DOHH2 (cell line): ENCODE data around the gene CNOT4.

Experiments used
- H3F3A ChIP-seq: fragments of 200-600 bp; sonication (generic), shearing (Covaris generic); 2 replicates; pipeline ENCODE4 v1.6.0; 2016; ENCODE audit warnings: antibody characterized with exemption, mild to moderate bottlenecking; ENCODE audit not compliant: control insufficient read depth, insufficient read depth
- H3K27ac ChIP-seq: fragments of 200-600 bp; sonication (generic); 2 replicates; pipeline ENCODE4 v1.5.1; 2014; ENCODE audit warnings: low read depth, mild to moderate bottlenecking, low read length, moderate library complexity
- H3K27me3 ChIP-seq: fragments of 200-600 bp; sonication (generic); 2 replicates; pipeline ENCODE4 v1.6.1; 2014; ENCODE audit warnings: mild to moderate bottlenecking, low read length, mixed read lengths; ENCODE audit not compliant: control insufficient read depth
- H3K36me3 ChIP-seq: fragments of 200-600 bp; sonication (generic); 2 replicates; pipeline ENCODE4 v1.6.1; 2014; ENCODE audit warnings: mild to moderate bottlenecking, low read length, moderate library complexity, mixed read lengths; ENCODE audit not compliant: control insufficient read depth
- H3K4me1 ChIP-seq: fragments of 200-600 bp; sonication (generic); 2 replicates; pipeline ENCODE4 v1.6.1; 2014; ENCODE audit warnings: mild to moderate bottlenecking, low read length, mixed read lengths; ENCODE audit not compliant: control insufficient read depth
- H3K4me2 ChIP-seq: fragments of 200-600 bp; sonication (generic); 2 replicates; pipeline ENCODE4 v1.6.0; 2014; ENCODE audit warnings: mild to moderate bottlenecking, low read length, moderate library complexity
- H3K4me3 ChIP-seq: fragments of 200-600 bp; sonication (generic); 2 replicates; pipeline ENCODE4 v1.5.1; 2014; ENCODE audit warnings: mild to moderate bottlenecking, low read length, mixed read lengths
- H3K79me2 ChIP-seq: fragments of 200-600 bp; sonication (generic); 2 replicates; pipeline ENCODE4 v1.6.1; 2014; ENCODE audit warnings: mild to moderate bottlenecking, low read length, mixed read lengths; ENCODE audit not compliant: control insufficient read depth
- H3K9me2 ChIP-seq: fragments of 200-600 bp; sonication (generic); replicated peaks from 2 replicates; pipeline ENCODE4 v1.6.1; 2014; ENCODE audit warnings: mild to moderate bottlenecking, low read length, mixed read lengths; ENCODE audit not compliant: control insufficient read depth
- H3K9me3 ChIP-seq: fragments of 200-600 bp; sonication (generic); 2 replicates; pipeline ENCODE4 v1.6.1; 2014; ENCODE audit warnings: antibody characterized with exemption, low read length, mixed read lengths; ENCODE audit not compliant: control insufficient read depth, insufficient read depth
- H4K20me1 ChIP-seq: fragments of 200-600 bp; sonication (generic); 2 replicates; pipeline ENCODE4 v1.6.0; 2014; ENCODE audit warnings: low read depth, mild to moderate bottlenecking, antibody characterized with exemption, low read length, moderate library complexity; ENCODE audit not compliant: control insufficient read depth, insufficient read depth
- CTCF ChIP-seq: fragments of 200-600 bp; sonication (generic); IDR thresholded peaks from one replicate; pipeline ENCODE4 v1.5.1; 2014; ENCODE audit warnings: antibody characterized with exemption, mild to moderate bottlenecking, low read depth, low read length; ENCODE audit not compliant: poor library complexity, severe bottlenecking
- EZH2phosphoT487 ChIP-seq: fragments of 200-600 bp; sonication (generic); IDR thresholded peaks from 2 replicates; pipeline ENCODE4 v1.6.1; 2017; ENCODE audit warnings: borderline replicate concordance, mild to moderate bottlenecking, antibody characterized with exemption, low read length, moderate library complexity, mixed read lengths

The CNOT4 gene

GRCh38 chr7:135374736-135375135 is 135.2 kb downstream of the CNOT4 start:
- no peak for TF ChIP-seq CTCF
- TF ChIP-seq EZH2phosphoT487 = no peak
- H3K36me3 ChIP-seq = no peaks in the 10 kb centered on the region
- H3K4me3 ChIP-seq = no peak overlapping the region
- H3K79me2 ChIP-seq = no peaks in the 10 kb centered on the region
- no peak overlapping the region for H3K27ac ChIP-seq
- no peak overlapping the region for H3K4me2 ChIP-seq
- peaks cover 8% of the 10 kb centered on the region; the same call in 1 of the 2 replicates for H3K4me1 ChIP-seq
- H3K9me3 ChIP-seq = no peaks in the 10 kb centered on the region
- no peaks in the 10 kb centered on the region for H3K27me3 ChIP-seq
- H3K9me2 ChIP-seq = no peaks in the 10 kb centered on the region
- no peaks in the 10 kb centered on the region; the same call in 1 of the 2 replicates for H3F3A ChIP-seq
- no peaks in the 10 kb centered on the region for H4K20me1 ChIP-seq

- no peaks in the 10 kb centered on the region for H3K27me3 ChIP-seq
- H4K20me1 ChIP-seq = no peaks in the 10 kb centered on the region
- H3K4me1 ChIP-seq = peaks cover 8% of the 10 kb centered on the region; the same call in 1 of the 2 replicates
- H3K4me3 ChIP-seq = no peak overlapping the region
- H3K9me2 ChIP-seq = no peaks in the 10 kb centered on the region
- H3F3A ChIP-seq = no peaks in the 10 kb centered on the region; the same call in 1 of the 2 replicates
- no peaks in the 10 kb centered on the region for H3K79me2 ChIP-seq
- H3K9me3 ChIP-seq = no peaks in the 10 kb centered on the region
- H3K27ac ChIP-seq = no peak overlapping the region
- TF ChIP-seq CTCF (no peak), EZH2phosphoT487 (no peak)
- H3K4me2 ChIP-seq = no peak overlapping the region
- no peaks in the 10 kb centered on the region for H3K36me3 ChIP-seq
Observed at GRCh38 chr7:135372222-135372621, 137.7 kb downstream of the CNOT4 start.

- Histone ChIP-seq H3K27ac (no peak overlapping the region), H3K4me1 (peaks cover 8% of the 10 kb centered on the region; the same call in 1 of the 2 replicates), H3F3A (no peaks in the 10 kb centered on the region)
Observed at GRCh38 chr7:135370656-135371055, 139.2 kb downstream of the CNOT4 start.

More at GRCh38 chr7:135370656-135371055, 139.2 kb downstream of the CNOT4 start:
- no peaks in the 10 kb centered on the region for H3K27me3 ChIP-seq
- H3K9me2 ChIP-seq = no peaks in the 10 kb centered on the region
- H3K36me3 ChIP-seq = no peaks in the 10 kb centered on the region
- H3K9me3 ChIP-seq = no peaks in the 10 kb centered on the region
- no peak overlapping the region for H3K4me3 ChIP-seq
- no peak overlapping the region for H3K4me2 ChIP-seq
- no peaks in the 10 kb centered on the region for H4K20me1 ChIP-seq
- no peaks in the 10 kb centered on the region for H3K79me2 ChIP-seq
- no peak for TF ChIP-seq CTCF
- TF ChIP-seq EZH2phosphoT487 = no peak
